H1 (cell line): Measurements from ENCODE around the gene NUB1. TPM values are rescaled to one million over a fixed set of nuclear protein-coding genes. Genes with fewer than 3 reads are reported as not detected.

Experiments used
- BACH1 ChIP-seq: IDR thresholded peaks from 2 replicates; pipeline ENCODE4 v1.6.1; 2012; ENCODE audit warnings: low read length, improper control_type of control experiment
- CHD2 ChIP-seq: IDR thresholded peaks from 2 replicates; pipeline ENCODE4 v1.6.1; 2012; ENCODE audit warnings: low read length, improper control_type of control experiment
- CTBP2 ChIP-seq: IDR thresholded peaks from 2 replicates; pipeline ENCODE4 v1.7.0; 2011; ENCODE audit warnings: borderline replicate concordance, mild to moderate bottlenecking, moderate library complexity, mixed read lengths, low read length; ENCODE audit not compliant: insufficient read depth, insufficient read length
- EZH2 ChIP-seq: fragments of 200-600 bp; sonication (generic); IDR thresholded peaks from 2 replicates; pipeline ENCODE4 v1.7.1; 2012; ENCODE audit warnings: low read depth, mild to moderate bottlenecking, moderate library complexity, low read length, inconsistent platforms; ENCODE audit not compliant: severe bottlenecking
- FOSL1 ChIP-seq: IDR thresholded peaks from 2 replicates; pipeline ENCODE4 v1.6.1; 2011; ENCODE audit warnings: mild to moderate bottlenecking, low read depth, low read length, moderate library complexity; ENCODE audit not compliant: insufficient read depth
- JUND ChIP-seq: IDR thresholded peaks from 2 replicates; pipeline ENCODE4 v1.6.1; 2011; ENCODE audit warnings: mild to moderate bottlenecking, improper control_type of control experiment, low read length
- SAP30 ChIP-seq: fragments of 300-600 bp; sonication (generic); IDR thresholded peaks from 2 replicates; pipeline ENCODE4 v1.7.1; 2012; ENCODE audit warnings: low read length, moderate library complexity, mild to moderate bottlenecking, inconsistent platforms; ENCODE audit not compliant: insufficient read depth, insufficient replicate concordance
- SIN3A ChIP-seq, 2 experiments: IDR thresholded peaks in 1 of 2; conservative IDR thresholded peaks in 1 of 2; 2 replicates each; pipeline ENCODE4 v1.6.1; 2011 to 2012; ENCODE audit warnings: low read length in 2 of 2, improper control_type of control experiment in 1 of 2, low read depth in 1 of 2, mild to moderate bottlenecking in 1 of 2
- SP4 ChIP-seq: IDR thresholded peaks from 2 replicates; pipeline ENCODE4 v1.6.1; 2012; ENCODE audit warnings: low read length, inconsistent platforms
- TBP ChIP-seq: IDR thresholded peaks from 2 replicates; pipeline ENCODE4 v1.6.1; 2011; ENCODE audit warnings: low read depth, low read length, improper control_type of control experiment
- TEAD4 ChIP-seq: IDR thresholded peaks from 2 replicates; pipeline ENCODE4 v1.6.1; 2012; ENCODE audit warnings: low read depth, low read length, inconsistent platforms, mixed read lengths
- polyA plus RNA-seq, 7 experiments: library from polyadenylated mRNA; depleted of rRNA in 3 of 7; stranded (reverse) in 5 of 7; unstranded in 2 of 7; fragments of >200 nt in 5 of 7; fragments of 200-250 nt in 2 of 7; gene quantifications; 1 replicate in 5 of 7; 2 replicates in 1 of 7; 4 replicates in 1 of 7; pipeline versions ENCODE4 v1.2.1 to v1.2.3, GENCODE V29; 2011 to 2013; ENCODE audit warnings: missing spikeins in 2 of 7, mixed read lengths in 2 of 7
- total RNA-seq: library from RNA; stranded (reverse); fragmentation: NEBNext Ultra II Directional; extraction: Animal tissue kit (Norgen Biotek cat#: 25700); gene quantifications from 2 replicates; pipeline ENCODE4 v1.2.1, GENCODE V29; 2021
- TF ChIP-seq, protein P1 (sequence below): fragments of 300-600 bp; sonication (generic); IDR thresholded peaks from 2 replicates; pipeline ENCODE4 v1.7.1; 2012; ENCODE audit warnings: low read length, moderate library complexity, mild to moderate bottlenecking, inconsistent platforms; ENCODE audit not compliant: insufficient replicate concordance

The NUB1 gene
- total and polyA plus RNA-seq, 2 of the 8 experiments (the other 6 are each of a cell fraction or from before 2014, with no cell fraction given) = 22.1 to 43.5 TPM

DNA sequence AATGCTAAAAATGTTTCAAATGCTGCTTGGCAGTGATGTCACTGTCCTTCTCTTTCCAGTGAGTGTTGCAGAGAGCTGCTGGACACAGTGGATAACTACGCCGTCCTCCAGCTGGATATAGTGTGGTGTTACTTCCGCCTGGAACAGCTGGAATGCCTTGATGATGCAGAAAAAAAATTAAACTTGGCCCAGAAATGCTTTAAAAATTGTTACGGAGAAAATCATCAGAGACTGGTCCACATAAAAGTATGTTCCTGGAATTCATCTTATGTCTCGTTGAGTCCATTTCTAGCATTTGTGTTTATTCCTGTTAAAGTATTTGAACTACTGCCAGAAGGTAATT lies 25.2 kb downstream of the NUB1 start (continued):
- TF ChIP-seq, protein P1, sequence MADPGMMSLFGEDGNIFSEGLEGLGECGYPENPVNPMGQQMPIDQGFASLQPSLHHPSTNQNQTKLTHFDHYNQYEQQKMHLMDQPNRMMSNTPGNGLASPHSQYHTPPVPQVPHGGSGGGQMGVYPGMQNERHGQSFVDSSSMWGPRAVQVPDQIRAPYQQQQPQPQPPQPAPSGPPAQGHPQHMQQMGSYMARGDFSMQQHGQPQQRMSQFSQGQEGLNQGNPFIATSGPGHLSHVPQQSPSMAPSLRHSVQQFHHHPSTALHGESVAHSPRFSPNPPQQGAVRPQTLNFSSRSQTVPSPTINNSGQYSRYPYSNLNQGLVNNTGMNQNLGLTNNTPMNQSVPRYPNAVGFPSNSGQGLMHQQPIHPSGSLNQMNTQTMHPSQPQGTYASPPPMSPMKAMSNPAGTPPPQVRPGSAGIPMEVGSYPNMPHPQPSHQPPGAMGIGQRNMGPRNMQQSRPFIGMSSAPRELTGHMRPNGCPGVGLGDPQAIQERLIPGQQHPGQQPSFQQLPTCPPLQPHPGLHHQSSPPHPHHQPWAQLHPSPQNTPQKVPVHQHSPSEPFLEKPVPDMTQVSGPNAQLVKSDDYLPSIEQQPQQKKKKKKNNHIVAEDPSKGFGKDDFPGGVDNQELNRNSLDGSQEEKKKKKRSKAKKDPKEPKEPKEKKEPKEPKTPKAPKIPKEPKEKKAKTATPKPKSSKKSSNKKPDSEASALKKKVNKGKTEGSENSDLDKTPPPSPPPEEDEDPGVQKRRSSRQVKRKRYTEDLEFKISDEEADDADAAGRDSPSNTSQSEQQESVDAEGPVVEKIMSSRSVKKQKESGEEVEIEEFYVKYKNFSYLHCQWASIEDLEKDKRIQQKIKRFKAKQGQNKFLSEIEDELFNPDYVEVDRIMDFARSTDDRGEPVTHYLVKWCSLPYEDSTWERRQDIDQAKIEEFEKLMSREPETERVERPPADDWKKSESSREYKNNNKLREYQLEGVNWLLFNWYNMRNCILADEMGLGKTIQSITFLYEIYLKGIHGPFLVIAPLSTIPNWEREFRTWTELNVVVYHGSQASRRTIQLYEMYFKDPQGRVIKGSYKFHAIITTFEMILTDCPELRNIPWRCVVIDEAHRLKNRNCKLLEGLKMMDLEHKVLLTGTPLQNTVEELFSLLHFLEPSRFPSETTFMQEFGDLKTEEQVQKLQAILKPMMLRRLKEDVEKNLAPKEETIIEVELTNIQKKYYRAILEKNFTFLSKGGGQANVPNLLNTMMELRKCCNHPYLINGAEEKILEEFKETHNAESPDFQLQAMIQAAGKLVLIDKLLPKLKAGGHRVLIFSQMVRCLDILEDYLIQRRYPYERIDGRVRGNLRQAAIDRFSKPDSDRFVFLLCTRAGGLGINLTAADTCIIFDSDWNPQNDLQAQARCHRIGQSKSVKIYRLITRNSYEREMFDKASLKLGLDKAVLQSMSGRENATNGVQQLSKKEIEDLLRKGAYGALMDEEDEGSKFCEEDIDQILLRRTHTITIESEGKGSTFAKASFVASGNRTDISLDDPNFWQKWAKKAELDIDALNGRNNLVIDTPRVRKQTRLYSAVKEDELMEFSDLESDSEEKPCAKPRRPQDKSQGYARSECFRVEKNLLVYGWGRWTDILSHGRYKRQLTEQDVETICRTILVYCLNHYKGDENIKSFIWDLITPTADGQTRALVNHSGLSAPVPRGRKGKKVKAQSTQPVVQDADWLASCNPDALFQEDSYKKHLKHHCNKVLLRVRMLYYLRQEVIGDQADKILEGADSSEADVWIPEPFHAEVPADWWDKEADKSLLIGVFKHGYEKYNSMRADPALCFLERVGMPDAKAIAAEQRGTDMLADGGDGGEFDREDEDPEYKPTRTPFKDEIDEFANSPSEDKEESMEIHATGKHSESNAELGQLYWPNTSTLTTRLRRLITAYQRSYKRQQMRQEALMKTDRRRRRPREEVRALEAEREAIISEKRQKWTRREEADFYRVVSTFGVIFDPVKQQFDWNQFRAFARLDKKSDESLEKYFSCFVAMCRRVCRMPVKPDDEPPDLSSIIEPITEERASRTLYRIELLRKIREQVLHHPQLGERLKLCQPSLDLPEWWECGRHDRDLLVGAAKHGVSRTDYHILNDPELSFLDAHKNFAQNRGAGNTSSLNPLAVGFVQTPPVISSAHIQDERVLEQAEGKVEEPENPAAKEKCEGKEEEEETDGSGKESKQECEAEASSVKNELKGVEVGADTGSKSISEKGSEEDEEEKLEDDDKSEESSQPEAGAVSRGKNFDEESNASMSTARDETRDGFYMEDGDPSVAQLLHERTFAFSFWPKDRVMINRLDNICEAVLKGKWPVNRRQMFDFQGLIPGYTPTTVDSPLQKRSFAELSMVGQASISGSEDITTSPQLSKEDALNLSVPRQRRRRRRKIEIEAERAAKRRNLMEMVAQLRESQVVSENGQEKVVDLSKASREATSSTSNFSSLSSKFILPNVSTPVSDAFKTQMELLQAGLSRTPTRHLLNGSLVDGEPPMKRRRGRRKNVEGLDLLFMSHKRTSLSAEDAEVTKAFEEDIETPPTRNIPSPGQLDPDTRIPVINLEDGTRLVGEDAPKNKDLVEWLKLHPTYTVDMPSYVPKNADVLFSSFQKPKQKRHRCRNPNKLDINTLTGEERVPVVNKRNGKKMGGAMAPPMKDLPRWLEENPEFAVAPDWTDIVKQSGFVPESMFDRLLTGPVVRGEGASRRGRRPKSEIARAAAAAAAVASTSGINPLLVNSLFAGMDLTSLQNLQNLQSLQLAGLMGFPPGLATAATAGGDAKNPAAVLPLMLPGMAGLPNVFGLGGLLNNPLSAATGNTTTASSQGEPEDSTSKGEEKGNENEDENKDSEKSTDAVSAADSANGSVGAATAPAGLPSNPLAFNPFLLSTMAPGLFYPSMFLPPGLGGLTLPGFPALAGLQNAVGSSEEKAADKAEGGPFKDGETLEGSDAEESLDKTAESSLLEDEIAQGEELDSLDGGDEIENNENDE = no peak
- TF ChIP-seq SIN3A (conservative IDR thresholded peaks at IDR 0.05 in 1 of 2, IDR thresholded peaks at IDR 0.05 in 1 of 2; ENCODE audit: low read depth in 1 of 2, low read length in 2 of 2) (no peak), BACH1 (no peak), FOSL1 (no peak), SP4 (no peak), TEAD4 (no peak), SAP30 (no peak), JUND (no peak), CHD2 (no peak), CTBP2 (no peak), TBP (no peak), EZH2 (no peak)
